SJCRH30 (cell line): ENCODE data around the gene CMIP. TPM values are rescaled to one million over a fixed set of nuclear protein-coding genes. Genes with fewer than 3 reads are reported as not detected.

Experiments
- DNase-seq, 2 experiments: peaks; one replicate each; pipeline ENCODE4 v3.0.0-alpha.2; 2015 to 2020
- H3K27ac ChIP-seq: fragments of 250-450 bp; sonication (Bioruptor Pico); 2 replicates; pipeline ENCODE4 v1.5.1; 2020; ENCODE audit warnings: mild to moderate bottlenecking, moderate library complexity
- H3K27me3 ChIP-seq: fragments of 250-450 bp; sonication (Bioruptor Pico); 2 replicates; pipeline ENCODE4 v1.5.1; 2020; ENCODE audit warnings: mild to moderate bottlenecking, moderate library complexity
- H3K36me3 ChIP-seq: fragments of 250-450 bp; sonication (Bioruptor Pico); 2 replicates; pipeline ENCODE4 v1.5.1; 2020; ENCODE audit warnings: mild to moderate bottlenecking, moderate library complexity
- H3K4me1 ChIP-seq: fragments of 250-450 bp; sonication (Bioruptor Pico); 2 replicates; pipeline ENCODE4 v1.5.1; 2020; ENCODE audit warnings: mild to moderate bottlenecking, moderate library complexity
- H3K4me3 ChIP-seq: fragments of 250-450 bp; sonication (Bioruptor Pico); 2 replicates; pipeline ENCODE4 v1.5.1; 2020; ENCODE audit warnings: mild to moderate bottlenecking, moderate library complexity
- H3K9me3 ChIP-seq: fragments of 250-450 bp; sonication (Bioruptor Pico); replicated peaks from 2 replicates; pipeline ENCODE4 v1.5.1; 2020; ENCODE audit warnings: mild to moderate bottlenecking, moderate library complexity
- total RNA-seq: library from RNA; depleted of rRNA; stranded (reverse); fragments of >200 nt; shearing (Covaris generic); gene quantifications from 2 replicates; pipeline ENCODE4 v1.2.3, GENCODE V29; 2014

The CMIP gene
- total RNA-seq, 1 experiment from 2014 or later = 12.9 TPM

- DNase-seq = no peak
- H3K4me3 ChIP-seq = no peak overlapping the region
- no peak overlapping the region for H3K27ac ChIP-seq
- no peaks in the 10 kb centered on the region for H3K36me3 ChIP-seq
- H3K4me1 ChIP-seq = no peaks in the 10 kb centered on the region
- no peaks in the 10 kb centered on the region for H3K9me3 ChIP-seq
- H3K27me3 ChIP-seq = no peaks in the 10 kb centered on the region
Observed at GRCh38 chr16:81470796-81471636, 26.4 kb downstream of the CMIP start.

GRCh38 chr16:81471882-81472281 is 27.3 kb downstream of the CMIP start:
- H3K9me3 ChIP-seq = no peaks in the 10 kb centered on the region
- no peaks in the 10 kb centered on the region for H3K4me1 ChIP-seq
- H3K36me3 ChIP-seq = no peaks in the 10 kb centered on the region
- H3K4me3 ChIP-seq = no peak overlapping the region
- no peaks in the 10 kb centered on the region for H3K27me3 ChIP-seq
- no peak overlapping the region for H3K27ac ChIP-seq
- no peak for DNase-seq

- Histone ChIP-seq H3K27ac (no peak overlapping the region), H3K27me3 (no peaks in the 10 kb centered on the region), H3K9me3 (no peaks in the 10 kb centered on the region), H3K4me1 (no peaks in the 10 kb centered on the region), H3K4me3 (no peak overlapping the region), H3K36me3 (no peaks in the 10 kb centered on the region)
- no peak for DNase-seq
Observed at GRCh38 chr16:81472391-81472790, 27.8 kb downstream of the CMIP start.

- Histone ChIP-seq H3K4me3 (no peak overlapping the region), H3K27me3 (no peaks in the 10 kb centered on the region), H3K27ac (no peak overlapping the region), H3K9me3 (no peaks in the 10 kb centered on the region), H3K36me3 (no peaks in the 10 kb centered on the region), H3K4me1 (no peaks in the 10 kb centered on the region)
- no peak for DNase-seq
Observed at GRCh38 chr16:81473066-81473488, 28.5 kb downstream of the CMIP start.

GRCh38 chr16:81473558-81473957 is 28.9 kb downstream of the CMIP start:
- H3K27ac ChIP-seq = no peak overlapping the region
- no peaks in the 10 kb centered on the region for H3K9me3 ChIP-seq
- no peaks in the 10 kb centered on the region for H3K36me3 ChIP-seq
- no peak overlapping the region for H3K4me3 ChIP-seq
- no peak for DNase-seq
- H3K4me1 ChIP-seq = no peaks in the 10 kb centered on the region
- H3K27me3 ChIP-seq = no peaks in the 10 kb centered on the region

- Histone ChIP-seq H3K27ac (no peak overlapping the region), H3K9me3 (no peaks in the 10 kb centered on the region)
Observed at GRCh38 chr16:81473969-81474959, 29.7 kb downstream of the CMIP start.

GRCh38 chr16:81477697-81478693 is 33.4 kb downstream of the CMIP start:
- H3K27me3 ChIP-seq = no peaks in the 10 kb centered on the region
- H3K9me3 ChIP-seq = no peaks in the 10 kb centered on the region
- no peaks in the 10 kb centered on the region for H3K4me1 ChIP-seq

More at GRCh38 chr16:81473969-81474959, 29.7 kb downstream of the CMIP start:
- H3K4me3 ChIP-seq = no peak overlapping the region
- H3K4me1 ChIP-seq = no peaks in the 10 kb centered on the region
- H3K27me3 ChIP-seq = no peaks in the 10 kb centered on the region
- no peak for DNase-seq
- H3K36me3 ChIP-seq = no peaks in the 10 kb centered on the region

GRCh38 chr16:81478876-81479511 is 34.4 kb downstream of the CMIP start:
- DNase-seq = no peak
- H3K4me3 ChIP-seq = no peak overlapping the region
- no peaks in the 10 kb centered on the region for H3K36me3 ChIP-seq
- no peaks in the 10 kb centered on the region for H3K27me3 ChIP-seq
- no peaks in the 10 kb centered on the region for H3K4me1 ChIP-seq
- no peaks in the 10 kb centered on the region for H3K9me3 ChIP-seq
- H3K27ac ChIP-seq = no peak overlapping the region

More at GRCh38 chr16:81477697-81478693, 33.4 kb downstream of the CMIP start:
- no peak overlapping the region for H3K27ac ChIP-seq
- no peaks in the 10 kb centered on the region for H3K36me3 ChIP-seq
- H3K4me3 ChIP-seq = no peak overlapping the region
- DNase-seq = no peak

- no peak for DNase-seq
- H3K36me3 ChIP-seq = no peaks in the 10 kb centered on the region
- no peak overlapping the region for H3K4me3 ChIP-seq
- no peaks in the 10 kb centered on the region for H3K4me1 ChIP-seq
- H3K9me3 ChIP-seq = no peaks in the 10 kb centered on the region
- no peaks in the 10 kb centered on the region for H3K27me3 ChIP-seq
- H3K27ac ChIP-seq = no peak overlapping the region
Observed at GRCh38 chr16:81480606-81481206, 36.1 kb downstream of the CMIP start.

GRCh38 chr16:81481207-81481821 is 36.7 kb downstream of the CMIP start:
- H3K27ac ChIP-seq = no peak overlapping the region
- DNase-seq = no peak
- no peak overlapping the region for H3K4me3 ChIP-seq
- no peaks in the 10 kb centered on the region for H3K4me1 ChIP-seq
- no peaks in the 10 kb centered on the region for H3K36me3 ChIP-seq
- no peaks in the 10 kb centered on the region for H3K27me3 ChIP-seq
- no peaks in the 10 kb centered on the region for H3K9me3 ChIP-seq

GRCh38 chr16:81482329-81483063 is 37.9 kb downstream of the CMIP start:
- no peak overlapping the region for H3K4me3 ChIP-seq
- no peak for DNase-seq
- no peaks in the 10 kb centered on the region for H3K27me3 ChIP-seq
- no peak overlapping the region for H3K27ac ChIP-seq
- H3K9me3 ChIP-seq = no peaks in the 10 kb centered on the region
- H3K4me1 ChIP-seq = no peaks in the 10 kb centered on the region
- H3K36me3 ChIP-seq = no peaks in the 10 kb centered on the region

- H3K27me3 ChIP-seq = no peaks in the 10 kb centered on the region
- H3K36me3 ChIP-seq = no peaks in the 10 kb centered on the region
- no peak for DNase-seq
- H3K9me3 ChIP-seq = no peaks in the 10 kb centered on the region
- no peaks in the 10 kb centered on the region for H3K4me1 ChIP-seq
- no peak overlapping the region for H3K4me3 ChIP-seq
- no peak overlapping the region for H3K27ac ChIP-seq
Observed at GRCh38 chr16:81483064-81483969, 38.7 kb downstream of the CMIP start.
